GM21447 (cell line): ENCODE data around the gene IL17A.
A peak's percentile ranks its signal among the peaks of the same experiment; 100 is the strongest.

Experiments used
- ATAC-seq: cut with Tn5 transposase; IDR thresholded peaks from one replicate; pipeline ENCODE4 v1.9.1; 2021; ENCODE audit not compliant: unreplicated experiment

Gene IL17A

GRCh38 chr6:52186075-52186474 is at the start of gene IL17A:
Gene IL17A, plus strand, starts transcription at chr6:52186375. Its CDS starts 57 bp downstream, at chr6:52186432.
- no peak for ATAC-seq

DNA sequence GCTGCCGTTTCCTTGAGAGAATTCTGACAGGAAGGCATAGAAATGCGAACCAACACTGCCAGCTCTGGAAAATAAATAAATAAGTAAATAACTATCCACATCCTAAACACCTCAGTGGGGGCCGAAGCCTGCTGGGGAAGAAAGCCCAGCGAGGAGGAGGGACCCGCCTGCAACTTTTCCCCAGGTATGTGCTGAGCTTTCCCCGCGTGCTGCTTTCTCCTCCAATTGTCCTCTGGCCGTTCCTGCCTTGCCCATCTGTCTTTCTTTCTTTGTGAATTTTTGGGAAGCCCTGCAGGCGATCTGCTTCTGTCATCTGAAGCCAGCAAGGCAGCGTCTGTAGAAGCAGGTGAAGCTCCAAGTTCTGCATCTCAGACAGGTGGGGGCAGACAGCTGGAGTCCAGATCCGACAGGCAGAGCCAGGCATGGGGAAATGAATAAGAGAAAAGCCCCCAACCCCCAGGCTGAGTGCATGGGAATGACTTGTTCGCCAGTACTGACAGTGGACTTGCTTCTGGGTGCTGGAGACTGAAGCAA is 49.2 kb upstream of the IL17A start:
- no peak for ATAC-seq

- ATAC-seq: no peak
Measured at GRCh38 chr6:52138284-52138683, 47.9 kb upstream of the IL17A start.

DNA sequence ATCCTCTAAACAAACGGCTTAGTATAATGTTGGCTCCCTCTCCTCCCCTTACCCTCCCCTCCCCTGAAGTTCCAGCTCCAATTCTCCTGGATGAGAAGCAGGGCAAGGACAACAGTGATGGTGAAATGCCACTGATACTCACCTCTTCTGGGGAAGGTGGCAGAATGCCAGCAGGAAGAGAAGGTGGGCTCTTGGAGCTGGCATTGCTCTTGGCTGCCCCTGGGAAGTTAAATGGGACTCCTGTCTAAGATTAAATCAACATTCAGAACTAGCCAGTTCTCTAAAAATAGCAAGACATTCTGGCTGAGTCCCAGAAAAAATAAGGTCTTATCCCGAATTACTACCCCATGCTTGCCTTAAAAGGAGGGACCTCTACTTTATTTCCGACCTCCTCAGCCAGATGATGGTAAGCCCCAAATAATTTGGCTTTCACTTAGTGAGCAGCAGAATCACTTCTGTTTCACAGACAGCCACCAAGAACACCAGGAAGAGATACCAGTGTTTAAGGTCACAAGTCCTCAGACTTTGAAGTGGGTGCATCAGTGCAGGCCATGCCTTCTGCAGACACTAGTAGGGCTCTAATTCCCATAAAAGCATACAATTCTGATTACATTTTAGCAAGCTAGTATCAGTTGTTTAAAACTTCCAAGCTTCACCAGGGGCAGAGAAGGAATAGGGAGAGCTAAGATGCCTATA is 46.0 kb upstream of the IL17A start:
- no peak for ATAC-seq

DNA sequence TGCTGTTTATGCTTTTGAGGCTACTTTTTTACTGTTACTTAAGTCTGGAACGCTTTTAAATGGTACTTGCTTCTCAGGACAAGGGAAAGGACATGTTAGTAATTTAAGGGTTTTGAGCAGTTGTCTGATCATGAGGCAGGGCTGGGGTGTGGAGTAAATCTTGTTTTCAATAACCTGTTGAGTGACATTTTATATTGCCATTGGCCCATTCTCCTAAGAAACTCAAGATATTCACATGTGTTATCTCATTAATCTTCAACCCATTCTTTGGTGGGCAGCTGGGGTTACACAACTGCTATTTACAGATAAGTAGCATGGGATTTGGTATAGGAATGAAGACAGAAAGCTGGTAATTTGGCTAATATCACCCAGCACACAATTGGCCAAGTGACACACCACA is 44.6 kb upstream of the IL17A start:
- no peak for ATAC-seq

DNA sequence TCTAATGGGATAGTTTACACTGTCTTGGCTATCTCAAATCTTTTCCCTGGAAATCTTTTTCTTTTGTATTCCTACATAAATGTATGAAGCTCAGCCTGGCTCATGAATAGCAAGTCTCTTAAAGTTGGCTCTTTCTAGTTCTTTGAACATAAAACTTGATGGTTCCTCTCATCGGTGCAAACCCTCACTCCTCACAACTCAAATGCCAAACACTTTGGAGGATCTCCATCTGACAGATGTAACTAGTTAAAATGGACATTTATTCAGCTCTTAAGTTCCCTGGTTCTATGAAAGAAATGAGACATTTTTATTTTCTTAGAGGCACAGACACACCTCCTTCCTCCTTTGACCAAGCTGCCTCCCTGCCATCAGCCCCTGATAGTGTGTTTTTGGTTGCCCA is 43.6 kb upstream of the IL17A start:
- ATAC-seq: no peak

DNA sequence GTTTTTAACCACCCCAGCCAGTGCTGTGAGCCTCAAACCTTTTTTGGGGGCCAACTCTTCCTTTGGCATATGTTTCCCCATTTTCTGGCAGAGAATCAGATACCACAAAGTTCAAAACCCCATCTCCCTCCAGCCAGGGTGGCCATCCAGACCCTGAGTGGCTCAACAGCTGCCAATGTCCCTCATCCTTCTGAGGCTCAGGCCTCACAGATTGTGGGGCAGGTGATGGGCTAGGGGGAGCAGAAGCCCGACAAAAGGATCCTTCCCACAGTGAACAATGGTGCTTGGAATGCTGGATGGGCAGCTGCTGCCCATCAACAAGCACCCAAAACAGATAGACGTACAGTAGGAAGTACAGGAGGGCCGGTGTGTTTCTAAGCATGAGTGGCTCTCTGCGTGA is 42.6 kb upstream of the IL17A start:
- ATAC-seq: no peak

DNA sequence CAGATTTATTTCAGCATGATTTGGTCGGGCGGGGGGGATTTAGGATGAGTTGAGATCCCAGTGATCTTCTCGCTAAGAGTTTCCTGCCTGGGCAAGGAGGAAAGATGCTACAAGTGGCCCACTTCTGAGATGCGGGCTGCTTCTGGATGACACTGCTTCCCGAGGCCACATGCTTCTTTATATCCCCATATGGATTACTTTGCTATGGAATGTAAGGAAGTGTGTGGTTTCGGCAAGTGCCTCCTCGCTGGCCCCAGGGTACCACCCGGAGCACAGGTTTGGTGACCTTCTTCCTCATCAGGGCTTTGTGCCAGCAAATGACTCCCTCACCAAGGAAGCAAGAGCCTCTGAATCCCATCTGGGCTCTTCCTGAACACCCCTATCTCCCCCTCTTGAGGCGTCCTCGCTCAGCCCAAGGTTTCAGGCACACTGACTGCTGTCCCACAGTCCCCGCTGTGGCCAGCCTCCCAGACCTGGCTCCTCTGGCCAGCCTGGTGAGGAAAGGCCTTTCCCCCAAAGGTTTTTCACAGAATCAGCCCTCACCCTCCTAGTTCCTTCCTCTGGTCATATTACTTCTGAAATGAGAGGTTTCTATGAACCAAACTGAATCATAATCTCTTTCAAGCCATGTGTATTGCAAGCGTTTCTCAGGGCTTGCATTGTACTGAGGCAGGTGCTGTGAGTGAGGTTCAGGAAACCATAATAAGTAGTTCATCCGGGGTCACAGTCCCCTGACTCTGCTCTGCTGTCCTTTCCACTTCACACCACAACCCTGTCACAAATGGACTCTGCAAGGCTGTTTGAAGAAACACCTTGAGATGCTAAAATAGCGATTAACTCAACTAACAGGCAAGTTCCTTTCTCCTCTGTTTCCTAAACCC is 41.7 kb upstream of the IL17A start:
- ATAC-seq: no peak

DNA sequence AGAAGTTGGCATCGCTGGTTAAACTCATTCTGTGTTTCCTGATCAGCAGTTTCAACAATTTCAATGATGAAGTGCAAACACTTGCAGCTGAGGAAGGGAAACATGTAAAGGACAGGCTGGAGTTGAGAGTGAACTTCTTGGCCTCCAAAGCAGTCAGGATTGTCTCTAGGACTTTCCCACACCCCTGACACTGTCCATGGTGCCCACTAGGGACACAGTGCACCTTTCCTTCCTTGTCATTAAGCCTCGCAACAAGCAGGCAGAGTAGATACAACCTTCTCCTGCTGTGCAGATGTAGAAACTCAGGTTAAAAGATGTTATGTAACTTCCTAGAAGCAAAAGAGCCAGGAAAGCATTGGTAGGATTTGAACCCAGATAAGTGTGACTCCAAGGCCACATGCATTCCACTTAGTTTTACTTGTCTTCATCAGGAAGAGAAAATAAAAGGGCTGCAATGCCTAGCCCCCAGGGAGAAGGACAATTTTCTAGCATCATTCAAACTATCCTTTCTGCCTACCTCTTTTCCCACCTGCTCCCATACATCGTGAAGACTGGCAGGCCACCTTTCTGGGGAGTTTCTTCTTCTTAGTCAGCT is 39.2 kb upstream of the IL17A start:
- no peak for ATAC-seq

GRCh38 chr6:52149076-52149475 is 37.1 kb upstream of the IL17A start:
- ATAC-seq: no peak

DNA sequence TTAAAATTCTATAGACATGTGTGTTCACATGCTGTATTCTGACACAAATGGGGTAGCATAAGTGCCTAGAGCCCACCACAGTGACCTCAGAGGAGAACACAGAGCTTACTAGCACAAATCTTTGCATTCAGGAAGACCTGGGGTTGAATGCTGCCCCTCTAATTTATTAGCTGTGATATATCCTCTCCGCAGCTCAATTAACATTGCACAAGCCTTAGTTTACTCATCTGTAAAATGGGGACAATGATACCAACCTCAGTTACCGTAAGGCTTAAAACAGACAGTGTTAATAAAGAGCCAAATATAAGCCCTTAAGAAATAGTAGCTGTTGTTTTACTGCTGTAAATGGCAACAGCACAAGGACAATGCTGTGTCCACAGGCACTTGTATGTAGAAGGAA is 36.2 kb upstream of the IL17A start:
- no peak for ATAC-seq

- ATAC-seq: no peak
Measured at GRCh38 chr6:52152070-52152423, 34.1 kb upstream of the IL17A start.

GRCh38 chr6:52152711-52153160 is 33.4 kb upstream of the IL17A start:
- no peak for ATAC-seq

GRCh38 chr6:52154381-52154780 is 31.8 kb upstream of the IL17A start:
- ATAC-seq: no peak

- peak; percentile 90 for ATAC-seq
Measured at GRCh38 chr6:52155791-52156576, 30.2 kb upstream of the IL17A start.

DNA sequence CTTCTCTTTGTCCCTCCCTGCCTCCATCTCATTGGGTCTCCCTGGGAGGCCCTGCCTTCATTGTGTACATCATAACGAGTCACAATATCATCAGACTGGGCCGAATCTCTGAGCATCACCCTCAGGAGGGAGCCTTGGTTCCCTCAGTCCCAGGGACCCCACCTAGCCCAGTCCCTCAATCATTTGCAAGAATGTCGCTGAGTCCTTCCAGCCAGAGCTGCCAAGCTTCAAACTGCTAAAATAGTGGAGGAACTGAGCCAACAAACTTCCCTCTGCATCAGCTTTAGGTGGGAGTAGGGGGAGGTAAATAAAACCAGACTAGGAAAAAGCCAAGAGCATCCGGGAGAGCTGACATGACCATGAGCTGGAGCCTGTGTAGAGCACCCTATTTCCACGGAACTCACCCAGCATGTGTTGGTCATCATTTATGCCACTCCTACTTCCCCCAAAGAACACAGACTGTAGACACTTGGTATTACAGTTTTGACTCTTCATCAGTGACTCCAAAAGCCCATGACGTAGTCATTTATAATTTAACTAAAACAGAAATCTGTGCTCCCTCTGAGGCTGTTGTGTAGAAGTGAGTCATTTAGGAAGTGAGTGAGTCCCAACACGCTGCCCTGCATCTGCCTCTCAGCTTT is 28.8 kb upstream of the IL17A start:
- ATAC-seq: peak; percentile 50

GRCh38 chr6:52160472-52161104 is 25.6 kb upstream of the IL17A start:
- no peak for ATAC-seq

DNA sequence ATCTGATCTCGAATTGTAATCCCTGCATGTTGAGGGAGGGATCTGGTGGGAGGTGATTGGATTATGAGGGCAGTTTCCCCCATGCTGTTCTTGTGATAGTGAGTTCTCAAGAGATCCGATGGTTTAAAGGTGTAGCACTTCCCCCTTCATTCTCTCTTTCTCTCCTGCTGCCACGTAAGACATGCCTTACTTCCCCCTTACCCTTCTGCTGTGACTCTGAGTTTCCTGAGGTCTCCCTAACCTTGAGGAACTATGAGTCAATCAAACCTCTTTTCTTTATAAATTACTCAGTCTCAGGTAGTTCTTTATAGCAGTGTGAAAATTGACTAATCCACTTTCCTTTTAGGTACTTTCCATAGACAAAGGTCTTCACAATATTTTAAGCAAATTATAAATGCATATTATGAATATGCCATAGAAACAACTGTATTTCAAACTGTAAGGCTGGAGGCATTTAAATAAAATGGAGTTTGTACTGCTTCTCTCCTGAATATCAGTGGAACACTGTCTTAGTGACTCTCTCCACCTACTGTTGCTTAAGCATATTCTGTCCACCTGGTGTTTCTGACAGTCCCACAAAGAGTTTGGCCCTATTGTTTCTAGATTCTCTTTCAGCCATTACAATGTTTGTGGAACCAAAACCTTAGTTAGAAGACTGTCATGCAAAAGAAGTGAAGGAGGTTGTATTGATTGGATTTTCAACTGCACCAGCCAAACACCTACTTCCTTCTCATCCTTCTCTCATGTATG is 24.3 kb upstream of the IL17A start:
- ATAC-seq: no peak
